Activated CD8-positive, alpha-beta T cell treated with anti-CD3 and anti-CD28 coated beads, Interleukin-2, amount 10 ng/mL, durations not matched to agents 7 days and 5 days (primary cell): Measurements from ENCODE around the gene SEMA7A. TPM values are rescaled to one million over a fixed set of nuclear protein-coding genes. Genes with fewer than 3 reads are reported as not detected.
"Not testable (repeated sequence)": the region's sequence is repeated elsewhere in the genome, so short reads cannot be mapped to it uniquely, and the experiment has no call there.

Source experiments
- ATAC-seq: fragments of 150-1000 bp; cut with Tn5 transposase; one replicate; pipeline ENCODE4 v1.10.0; 2021; ENCODE audit warnings: moderate library complexity
- CTCF ChIA-PET: fragments of 350-600 bp; sonication (Branson Sonifier 250); formaldehyde crosslinking; loops from one replicate; lab custom pipeline; 2021; ENCODE audit warnings: antibody characterized with exemption; lab: Charles Lee
- POLR2A ChIA-PET: fragments of 350-600 bp; sonication (Branson Sonifier 250); formaldehyde crosslinking; loops from one replicate; lab custom pipeline; 2021; ENCODE audit warnings: antibody characterized with exemption; lab: Charles Lee
- DNase-seq: peaks from one replicate; pipeline ENCODE4 v3.0.0-alpha.2; 2020
- H3K27ac Mint-ChIP-seq: one replicate; pipeline ENCODE4 v1.8.0; 2021; ENCODE audit warnings: mild to moderate bottlenecking, mixed read lengths
- H3K27me3 Mint-ChIP-seq: one replicate; pipeline ENCODE4 v1.8.0; 2021; ENCODE audit warnings: low read depth, mixed read lengths
- H3K36me3 Mint-ChIP-seq: one replicate; pipeline ENCODE4 v1.8.0; 2021; ENCODE audit warnings: low read depth, mixed read lengths
- H3K4me1 Mint-ChIP-seq: one replicate; pipeline ENCODE4 v1.8.0; 2021; ENCODE audit warnings: low read depth, mixed read lengths
- H3K4me3 Mint-ChIP-seq: one replicate; pipeline ENCODE4 v1.8.0; 2021; ENCODE audit warnings: mild to moderate bottlenecking, mixed read lengths
- H3K9me3 Mint-ChIP-seq: one replicate; pipeline ENCODE4 v1.8.0; 2022; ENCODE audit warnings: mixed read lengths; ENCODE audit not compliant: insufficient read depth
- total RNA-seq, 2 experiments: library from RNA; stranded (reverse); gene quantifications; one replicate each; pipeline ENCODE4 v1.2.3, GENCODE V29; 2021

Gene SEMA7A
- total RNA-seq, 2 experiments from 2014 or later: 16.1 to 16.9 TPM

GRCh38 chr15:74461847-74462511 is 28.2 kb upstream of the SEMA7A start:
- H3K4me1 Mint-ChIP-seq: peaks cover 51% of the 10 kb centered on the region
- H3K36me3 Mint-ChIP-seq: peaks cover 39% of the 10 kb centered on the region
- H3K27ac Mint-ChIP-seq: peak overlapping the region; percentile 81
- H3K4me3 Mint-ChIP-seq: peak overlapping the region; percentile 89
- ChIA-PET POLR2A (interaction anchor here (0.6 to 3.4 kb wide), 14 partner anchors 10 to 137 kb away, joined by 3 to 32 read pairs (median 6); partner anchors contain the start of genes ARID3B and SEMA7A), CTCF (interaction anchor here (0.6 to 2.4 kb wide), 9 partner anchors 13 to 319 kb away, joined by 3 to 10 read pairs (median 6); partner anchors contain the start of gene ARID3B)
- peaks cover 6% of the 10 kb centered on the region for H3K9me3 Mint-ChIP-seq
- H3K27me3 Mint-ChIP-seq: no peaks in the 10 kb centered on the region
- no peak for ATAC-seq
- no peak for DNase-seq

GRCh38 chr15:74460871-74461846 is 27.4 kb upstream of the SEMA7A start, which contains the start of gene UBL7:
Gene UBL7 (minus strand): TSS chr15:74461160. CDS start chr15:74458867, 2,293 bp downstream.
- ATAC-seq (peak; percentile 95), DNase-seq (peak; percentile 99)
- H3K36me3 Mint-ChIP-seq: peaks cover 42% of the 10 kb centered on the region
- H3K4me1 Mint-ChIP-seq: peaks cover 54% of the 10 kb centered on the region
- no peaks in the 10 kb centered on the region for H3K27me3 Mint-ChIP-seq
- CTCF ChIA-PET: interaction anchor here (0.6 to 2.4 kb wide), 13 partner anchors 12 to 327 kb away, joined by 3 to 10 read pairs (median 4); no protein-coding TSS in a partner anchor
- H3K9me3 Mint-ChIP-seq: peaks cover 6% of the 10 kb centered on the region
- H3K27ac Mint-ChIP-seq: peak within 1 kb of the TSS; percentile 81
- POLR2A ChIA-PET: interaction anchor here (0.6 to 3.4 kb wide), 25 partner anchors 11 to 562 kb away, joined by 3 to 32 read pairs (median 4); partner anchors contain the start of genes ARID3B, PPCDC, SEMA7A and STOML1
- H3K4me3 Mint-ChIP-seq: peak within 1 kb of the TSS; percentile 89

DNA sequence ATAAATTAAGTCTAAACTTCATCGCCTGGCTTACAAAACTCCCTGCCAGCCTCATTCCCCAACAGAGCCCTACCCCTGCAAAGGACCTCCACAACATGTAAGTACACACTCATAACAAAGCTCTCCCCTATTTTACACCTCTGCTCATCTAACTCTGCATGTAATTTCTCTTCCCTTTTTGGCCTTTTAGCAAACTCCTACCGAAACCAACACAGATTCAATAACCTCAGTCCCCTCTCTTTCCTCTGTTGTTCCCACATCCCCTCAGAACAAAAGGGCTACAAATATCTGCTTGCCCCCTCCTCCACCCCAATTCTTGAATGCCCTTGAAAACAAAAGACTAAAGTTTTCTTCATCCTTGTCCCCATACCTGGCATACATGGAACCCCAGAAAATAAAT is 26.5 kb upstream of the SEMA7A start:
- H3K27me3 Mint-ChIP-seq: no peaks in the 10 kb centered on the region
- peak overlapping the region; percentile 81 for H3K27ac Mint-ChIP-seq
- POLR2A ChIA-PET: interaction anchor here (0.6 to 3.4 kb wide), 17 partner anchors 11 to 563 kb away, joined by 3 to 32 read pairs (median 4); partner anchors contain the start of genes ARID3B, PPCDC, SEMA7A and STOML1

DNA sequence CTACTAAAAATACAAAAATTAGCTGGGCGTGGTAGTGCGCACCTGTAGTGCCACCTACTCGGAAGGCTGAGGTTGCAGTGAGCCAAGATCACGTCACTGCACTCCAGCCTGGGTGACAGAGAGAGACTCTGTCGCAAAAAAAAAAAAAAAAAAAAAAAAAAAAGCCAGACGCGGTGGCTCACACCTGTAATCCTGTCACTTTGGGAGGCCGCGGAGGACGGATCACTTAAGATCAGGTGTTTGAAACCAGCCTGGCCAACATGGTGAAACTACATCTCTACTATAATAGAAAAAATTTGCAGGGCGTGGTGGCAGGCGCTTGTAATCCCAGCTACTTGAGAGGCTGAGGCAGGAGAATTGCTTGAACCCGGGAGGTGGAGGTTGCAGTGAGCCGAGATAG is 26.0 kb upstream of the SEMA7A start:
- CTCF ChIA-PET: interaction anchor here (1.0 to 2.4 kb wide), 2 partner anchors 11 to 57 kb away, joined by 3 to 10 read pairs; no protein-coding TSS in a partner anchor
- H3K4me3 Mint-ChIP-seq: peak overlapping the region; percentile 89

More for the DNA sequence above, 26.5 kb upstream of the SEMA7A start:
- ATAC-seq (no peak), DNase-seq (no peak)
- Mint-ChIP-seq H3K4me3 (peak overlapping the region; percentile 89), H3K4me1 (peaks cover 55% of the 10 kb centered on the region), H3K9me3 (peaks cover 6% of the 10 kb centered on the region), H3K36me3 (peaks cover 40% of the 10 kb centered on the region)
- CTCF ChIA-PET: interaction anchor here (1.0 to 2.4 kb wide), 8 partner anchors 11 to 328 kb away, joined by 3 to 10 read pairs (median 6); no protein-coding TSS in a partner anchor

DNA sequence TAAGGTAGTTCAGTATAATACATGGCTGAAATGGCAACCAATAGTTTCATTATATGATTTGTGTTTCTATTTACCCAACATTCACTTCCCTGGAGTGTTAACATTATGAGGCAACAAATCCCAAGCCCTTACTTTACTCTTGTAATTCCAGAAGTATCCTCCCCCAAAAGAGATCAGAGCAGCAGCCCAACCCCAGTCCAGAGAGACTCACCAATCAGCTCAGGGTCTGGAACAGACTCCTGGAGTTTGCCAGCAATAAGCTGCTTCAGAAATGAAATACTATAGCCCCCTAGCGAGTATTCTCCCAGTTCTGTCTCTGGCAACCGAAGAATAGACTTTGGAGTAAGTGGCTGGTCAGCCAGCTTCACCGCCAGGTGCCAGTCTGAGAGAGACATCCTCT is 24.7 kb upstream of the SEMA7A start:
- H3K9me3 Mint-ChIP-seq: no peaks in the 10 kb centered on the region
- H3K36me3 Mint-ChIP-seq: peaks cover 40% of the 10 kb centered on the region
- no peak overlapping the region for H3K4me3 Mint-ChIP-seq
- POLR2A ChIA-PET: interaction anchor here (0.7 to 0.8 kb wide), 2 partner anchors 24 to 492 kb away, joined by 3 read pairs; partner anchors contain the start of gene SEMA7A
- peaks cover 57% of the 10 kb centered on the region for H3K4me1 Mint-ChIP-seq
- no peaks in the 10 kb centered on the region for H3K27me3 Mint-ChIP-seq
- ATAC-seq: no peak
- CTCF ChIA-PET: no interaction called here
- H3K27ac Mint-ChIP-seq: no peak overlapping the region
- no peak for DNase-seq

More for the DNA sequence above, 26.0 kb upstream of the SEMA7A start:
- Mint-ChIP-seq H3K36me3 (peaks cover 41% of the 10 kb centered on the region), H3K4me1 (peaks cover 55% of the 10 kb centered on the region)
- not testable (repeated sequence) for ATAC-seq, H3K27ac Mint-ChIP-seq, H3K27me3 Mint-ChIP-seq, H3K9me3 Mint-ChIP-seq, DNase-seq
- POLR2A ChIA-PET: interaction anchor here (1.0 to 2.1 kb wide), 4 partner anchors 11 to 329 kb away, joined by 3 to 8 read pairs (median 4); no protein-coding TSS in a partner anchor

GRCh38 chr15:74457036-74457435 is 23.3 kb upstream of the SEMA7A start:
- ATAC-seq, H3K9me3 Mint-ChIP-seq, DNase-seq, H3K27ac Mint-ChIP-seq, H3K27me3 Mint-ChIP-seq, H3K4me3 Mint-ChIP-seq: not testable (repeated sequence)
- CTCF ChIA-PET: interaction anchor here (1.0 to 1.2 kb wide), 2 partner anchors 32 to 84 kb away, joined by 5 to 7 read pairs; no protein-coding TSS in a partner anchor
- POLR2A ChIA-PET: interaction anchor here (0.8 kb wide), 1 partner anchor 84 kb away, joined by 3 read pairs; the partner anchor contains the start of gene ARID3B
- peaks cover 49% of the 10 kb centered on the region for H3K4me1 Mint-ChIP-seq
- peaks cover 41% of the 10 kb centered on the region for H3K36me3 Mint-ChIP-seq

GRCh38 chr15:74454764-74455500 is 21.2 kb upstream of the SEMA7A start:
- Mint-ChIP-seq H3K27me3 (no peaks in the 10 kb centered on the region), H3K4me3 (peak overlapping the region; percentile 25), H3K4me1 (peaks cover 44% of the 10 kb centered on the region)

DNA sequence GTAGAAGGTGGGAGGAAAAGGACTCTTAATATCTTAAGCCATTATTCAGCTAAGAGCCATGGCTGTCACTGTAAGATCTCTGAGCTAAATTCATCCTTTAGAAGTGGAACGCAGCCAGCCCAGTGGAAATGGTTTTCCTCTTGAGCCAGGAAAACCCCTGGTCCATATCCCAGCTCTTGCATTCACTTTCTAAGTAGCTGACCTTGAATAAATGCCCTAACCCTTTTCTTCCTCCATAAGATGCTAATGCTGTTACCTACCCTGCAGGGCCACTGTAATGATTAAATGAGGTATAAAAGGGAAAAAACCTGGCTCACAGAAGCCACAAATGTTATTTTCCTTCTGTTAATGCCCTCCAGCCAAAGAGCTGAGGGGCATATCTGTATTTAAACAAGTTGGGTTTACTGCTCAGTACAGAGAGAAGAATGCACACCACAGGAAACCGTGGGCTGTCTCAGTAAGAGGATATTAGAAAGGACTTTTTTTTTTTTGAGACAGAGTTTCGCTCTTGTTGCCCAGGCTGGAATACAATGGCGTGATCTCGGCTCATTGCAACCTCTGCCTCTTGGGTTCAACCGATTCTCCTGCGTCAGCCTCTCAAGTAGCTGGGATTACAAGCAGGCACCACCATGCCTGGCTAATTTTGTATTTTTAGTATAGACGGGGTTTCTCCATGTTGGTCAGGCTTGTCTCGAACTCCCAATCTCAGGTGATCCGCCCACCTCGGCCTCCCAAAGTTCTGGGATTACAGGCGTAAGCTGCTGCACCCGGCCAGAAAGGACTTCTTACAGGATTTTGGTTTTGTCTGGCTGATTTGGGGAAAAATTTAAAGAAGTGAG is 20.4 kb upstream of the SEMA7A start:
- Mint-ChIP-seq H3K9me3 (no peaks in the 10 kb centered on the region), H3K27me3 (no peaks in the 10 kb centered on the region), H3K36me3 (peaks cover 58% of the 10 kb centered on the region), H3K4me1 (peaks cover 43% of the 10 kb centered on the region), H3K4me3 (peak overlapping the region; percentile 25), H3K27ac (peak overlapping the region; percentile 82)
- ATAC-seq (peak; percentile 90), DNase-seq (no peak)
- ChIA-PET CTCF (interaction anchor here (0.5 to 3.9 kb wide), 13 partner anchors 13 to 487 kb away, joined by 3 to 22 read pairs (median 5); partner anchors contain the start of gene SEMA7A), POLR2A (no interaction called here)

More at GRCh38 chr15:74454764-74455500, 21.2 kb upstream of the SEMA7A start:
- Mint-ChIP-seq H3K9me3 (no peaks in the 10 kb centered on the region), H3K36me3 (peaks cover 52% of the 10 kb centered on the region), H3K27ac (peak overlapping the region; percentile 82)
- no peak for DNase-seq
- ChIA-PET CTCF (interaction anchor here (1.0 to 3.9 kb wide), 10 partner anchors 16 to 91 kb away, joined by 3 to 22 read pairs (median 8); partner anchors contain the start of gene SEMA7A), POLR2A (no interaction called here)
- no peak for ATAC-seq

DNA sequence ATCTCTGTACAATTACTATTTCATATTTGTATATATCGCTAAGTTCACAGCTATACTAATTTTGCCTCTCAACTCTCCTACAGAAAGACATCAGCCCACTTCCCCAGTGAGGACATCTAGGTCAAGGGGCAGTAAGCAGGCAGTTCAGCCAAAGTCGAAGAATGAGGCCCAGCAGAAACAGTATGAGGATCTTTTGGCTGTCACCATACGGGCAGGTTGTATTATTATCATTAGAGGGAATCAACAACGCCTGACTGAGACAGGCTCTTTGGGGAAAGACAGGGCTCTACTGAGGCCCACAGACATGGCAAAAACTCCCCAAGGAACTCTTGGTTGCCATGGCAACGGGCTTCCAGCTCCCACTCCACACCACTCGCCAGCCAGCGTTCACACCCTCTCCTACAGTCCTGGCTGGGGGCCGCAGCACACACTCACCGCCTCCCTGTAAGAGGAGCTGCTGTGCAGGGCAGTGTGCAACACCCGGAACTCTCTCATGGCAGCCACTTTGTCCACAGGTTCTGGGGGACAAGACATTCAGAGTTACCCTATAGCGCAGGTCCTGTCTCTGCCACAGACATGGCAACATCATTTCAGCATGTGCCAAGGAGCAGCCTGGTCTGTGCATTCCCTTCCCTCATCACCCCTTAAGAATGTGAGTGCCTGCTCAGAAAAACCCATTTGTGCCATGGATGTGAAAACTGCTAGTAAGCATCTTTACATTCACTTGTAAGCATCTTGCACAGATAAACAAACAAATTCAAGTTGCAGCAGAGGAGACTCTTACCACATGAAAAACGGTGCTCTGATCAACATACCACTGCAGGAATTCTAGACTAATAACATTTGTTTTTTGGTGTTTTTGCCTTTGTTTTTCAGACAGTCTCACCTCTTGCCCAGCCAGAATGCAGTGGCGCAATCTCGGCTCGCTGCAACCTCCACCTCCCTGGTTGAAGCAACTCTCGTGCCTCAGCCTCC is 18.4 kb upstream of the SEMA7A start:
- peaks cover 36% of the 10 kb centered on the region for H3K4me1 Mint-ChIP-seq
- ATAC-seq: no peak
- ChIA-PET CTCF (interaction anchor here (1.1 to 3.9 kb wide), 5 partner anchors 13 to 78 kb away, joined by 3 to 22 read pairs (median 5); no protein-coding TSS in a partner anchor), POLR2A (interaction anchor here (0.6 kb wide), 1 partner anchor 116 kb away, joined by 3 read pairs; no protein-coding TSS in a partner anchor)
- no peaks in the 10 kb centered on the region for H3K9me3 Mint-ChIP-seq
- no peaks in the 10 kb centered on the region for H3K27me3 Mint-ChIP-seq
- DNase-seq: no peak
- H3K4me3 Mint-ChIP-seq: no peak overlapping the region
- H3K36me3 Mint-ChIP-seq: peaks cover 66% of the 10 kb centered on the region
- no peak overlapping the region for H3K27ac Mint-ChIP-seq
